Body of pancreas (tissue), 4 donors: ENCODE measurements around the gene STEAP1. TPM values are rescaled to one million over a fixed set of nuclear protein-coding genes. Genes with fewer than 3 reads are reported as not detected.
A peak's percentile ranks its signal among the peaks of the same experiment; 100 is the strongest.

Experiments
- ATAC-seq: fragments of 150-250 bp; one replicate; pipeline ENCODE4 v1.9.1; 2016
- DNase-seq, 4 donors: peaks; one replicate each; pipeline ENCODE4 v3.0.0-alpha.2; 2019
- H3K27ac ChIP-seq, 4 donors: fragments of 200-600 bp; sonication (generic); 1 replicate in 3 of 4; 2 replicates in 1 of 4; pipeline versions ENCODE4 v1.5.1 to v1.6.1; 2016 to 2019; ENCODE audit warnings: mild to moderate bottlenecking in 1 of 4, mixed read lengths in 1 of 4, moderate library complexity in 1 of 4
- H3K27me3 ChIP-seq, 2 donors: fragments of 200-600 bp; sonication (generic); one replicate each; pipeline ENCODE4 v1.6.0; 2016; ENCODE audit warnings: mild to moderate bottlenecking in 1 of 2
- H3K36me3 ChIP-seq, 2 donors: fragments of 200-600 bp; sonication (generic); replicated peaks in 1 of 2; 2 replicates each; pipeline ENCODE4 v1.5.1; 2016; ENCODE audit warnings: low read depth in 2 of 2; ENCODE audit not compliant: insufficient read depth in 1 of 2
- H3K4me1 ChIP-seq: fragments of 200-600 bp; sonication (generic); one replicate; pipeline ENCODE4 v1.6.0; 2016
- H3K4me3 ChIP-seq, 2 donors: fragments of 200-600 bp; sonication (generic); 1 replicate in 1 of 2; 2 replicates in 1 of 2; pipeline ENCODE4 v1.5.1; 2016 to 2019
- H3K9me3 ChIP-seq, 3 donors: fragments of 200-600 bp; sonication (generic); 1 replicate in 2 of 3; 2 replicates in 1 of 3; pipeline ENCODE4 v1.5.1; 2016
- POLR2A ChIP-seq, 3 donors: fragments of 450-650 bp; IDR thresholded peaks; one replicate each; pipeline ENCODE4 v1.6.1; 2016; ENCODE audit warnings: antibody characterized with exemption in 3 of 3, mild to moderate bottlenecking in 2 of 3
- WGBS, 2 donors: methylation state at CpG; one replicate each; pipeline ENCODE4 v1.1.5; 2017; 5-methylcytosine and 5-hydroxymethylcytosine counted together
- intact Hi-C: fragments of 100-400 bp; cut with DNase I; formaldehyde crosslinking; loops from one replicate; pipeline ENCODE4 v1.15.1; 2023
- total RNA-seq, 2 donors: library from RNA; depleted of rRNA; stranded (reverse); fragments of >200 nt; gene quantifications; one replicate each; pipeline ENCODE4 v1.1.0, GENCODE V29; 2016
- TF ChIP-seq, protein P1 (sequence below), 7 experiments: fragments of 450-650 bp in 4 of 7; fragments of 200-600 bp in 3 of 7; sonication (generic) in 3 of 7; IDR thresholded peaks; one replicate each; pipeline ENCODE4 v1.5.1; 2016 to 2019; ENCODE audit warnings: antibody characterized with exemption in 7 of 7

STEAP1 gene
- total RNA-seq, 2 donors from 2014 or later: 3.0 to 12.7 TPM

DNA sequence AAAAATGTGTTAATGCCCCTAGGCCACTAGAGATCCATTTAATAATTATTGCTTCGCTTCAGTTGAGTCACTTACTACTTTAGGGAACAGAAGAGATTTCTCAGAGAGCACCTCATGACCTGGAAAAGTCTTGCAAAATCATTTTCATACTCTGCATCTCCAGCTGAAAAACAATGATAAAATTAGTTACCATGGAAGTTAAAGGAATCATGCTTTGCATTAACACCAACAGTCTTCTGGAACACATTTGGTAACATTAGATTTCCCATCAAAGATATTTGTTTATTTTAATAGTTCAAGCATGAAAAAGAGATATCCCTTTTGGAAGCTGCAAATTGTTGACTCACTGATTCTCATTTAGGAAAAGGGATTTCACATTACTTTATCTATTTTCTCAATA, 55.5 kb downstream of the STEAP1 start:
- Histone ChIP-seq H3K36me3 (no peaks in the 10 kb centered on the region), H3K9me3 (no peaks in the 10 kb centered on the region), H3K27me3 (no peaks in the 10 kb centered on the region), H3K4me1 (peaks cover 10% of the 10 kb centered on the region), H3K27ac (no peak overlapping the region), H3K4me3 (no peak overlapping the region)
- intact Hi-C loops: no loop called here
- TF ChIP-seq, protein P1, sequence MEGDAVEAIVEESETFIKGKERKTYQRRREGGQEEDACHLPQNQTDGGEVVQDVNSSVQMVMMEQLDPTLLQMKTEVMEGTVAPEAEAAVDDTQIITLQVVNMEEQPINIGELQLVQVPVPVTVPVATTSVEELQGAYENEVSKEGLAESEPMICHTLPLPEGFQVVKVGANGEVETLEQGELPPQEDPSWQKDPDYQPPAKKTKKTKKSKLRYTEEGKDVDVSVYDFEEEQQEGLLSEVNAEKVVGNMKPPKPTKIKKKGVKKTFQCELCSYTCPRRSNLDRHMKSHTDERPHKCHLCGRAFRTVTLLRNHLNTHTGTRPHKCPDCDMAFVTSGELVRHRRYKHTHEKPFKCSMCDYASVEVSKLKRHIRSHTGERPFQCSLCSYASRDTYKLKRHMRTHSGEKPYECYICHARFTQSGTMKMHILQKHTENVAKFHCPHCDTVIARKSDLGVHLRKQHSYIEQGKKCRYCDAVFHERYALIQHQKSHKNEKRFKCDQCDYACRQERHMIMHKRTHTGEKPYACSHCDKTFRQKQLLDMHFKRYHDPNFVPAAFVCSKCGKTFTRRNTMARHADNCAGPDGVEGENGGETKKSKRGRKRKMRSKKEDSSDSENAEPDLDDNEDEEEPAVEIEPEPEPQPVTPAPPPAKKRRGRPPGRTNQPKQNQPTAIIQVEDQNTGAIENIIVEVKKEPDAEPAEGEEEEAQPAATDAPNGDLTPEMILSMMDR (IDR thresholded peaks at IDR 0.05): no peak
- ATAC-seq (no peak), DNase-seq (no peak)
- 89 to 90% methylated on average over 1 of the region's 1 CpG for WGBS, 2 donors

DNA sequence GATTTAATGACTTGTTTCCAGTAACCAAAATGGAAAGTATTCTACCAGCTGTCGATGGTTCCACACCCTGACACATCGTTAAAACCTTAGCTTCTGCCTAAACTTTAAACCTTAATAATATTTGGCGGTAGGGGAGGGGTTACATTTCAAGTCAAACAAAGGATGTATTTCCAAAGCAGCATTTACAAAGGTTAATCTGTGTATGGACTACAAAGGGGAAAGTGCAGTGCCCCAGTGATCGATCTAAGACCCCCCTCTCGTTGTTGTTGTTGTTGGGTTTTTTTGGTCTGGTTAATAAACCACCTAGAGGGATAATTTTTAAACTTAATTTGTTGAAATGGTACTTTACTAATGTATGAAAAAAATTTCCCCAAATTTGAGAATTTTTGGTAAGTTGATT, 56.2 kb downstream of the STEAP1 start:
- ATAC-seq: no peak
- no peaks in the 10 kb centered on the region for H3K36me3 ChIP-seq
- WGBS, 2 donors: 78 to 88% methylated on average over 5 of the region's 5 CpGs
- intact Hi-C loops: no loop called here
- TF ChIP-seq POLR2A (IDR thresholded peaks at IDR 0.05): no peak
- TF ChIP-seq, protein P1 (IDR thresholded peaks at IDR 0.05): no peak
- H3K9me3 ChIP-seq: no peaks in the 10 kb centered on the region
- peaks cover 10% of the 10 kb centered on the region for H3K4me1 ChIP-seq
- no peak for DNase-seq
- H3K27ac ChIP-seq: peak overlapping the region in 1 of 4 donors; percentile 77
- H3K4me3 ChIP-seq: no peak overlapping the region
- H3K27me3 ChIP-seq: no peaks in the 10 kb centered on the region

DNA sequence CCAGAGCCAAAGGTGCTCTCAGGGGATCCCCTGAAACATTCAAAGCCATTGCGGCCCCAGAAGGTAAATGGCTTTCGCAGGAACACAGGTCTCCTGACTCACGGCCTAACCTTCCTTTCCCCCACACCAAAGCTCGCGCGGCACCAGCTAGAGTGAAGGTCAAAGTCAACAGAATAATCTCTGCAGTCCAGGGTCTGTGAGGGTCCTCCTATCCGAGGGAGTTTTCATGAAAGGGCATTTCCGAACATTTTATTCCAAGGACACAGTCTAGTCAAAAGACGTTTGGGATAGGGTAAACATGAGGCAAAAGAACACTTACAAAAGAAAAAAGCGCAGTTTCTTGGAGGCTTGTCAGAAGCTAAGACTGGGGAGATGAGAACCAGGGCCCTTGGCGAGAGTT, 56.7 kb downstream of the STEAP1 start:
- TF ChIP-seq, protein P1 (IDR thresholded peaks at IDR 0.05): no peak
- TF ChIP-seq POLR2A (IDR thresholded peaks at IDR 0.05): no peak
- Histone ChIP-seq H3K4me3 (peak overlapping the region in 1 of 2 donors; percentile 32), H3K27ac (peak overlapping the region; percentile 55 to 86 (median 80)), H3K9me3 (no peaks in the 10 kb centered on the region), H3K36me3 (no peaks in the 10 kb centered on the region), H3K27me3 (no peaks in the 10 kb centered on the region), H3K4me1 (peaks cover 10% of the 10 kb centered on the region)
- peak; percentile 12 to 35 (median 21) for DNase-seq
- ATAC-seq: peak; percentile 13
- intact Hi-C loops: no loop called here
- 8 to 10% methylated on average over 11 of the region's 11 CpGs for WGBS, 2 donors

DNA sequence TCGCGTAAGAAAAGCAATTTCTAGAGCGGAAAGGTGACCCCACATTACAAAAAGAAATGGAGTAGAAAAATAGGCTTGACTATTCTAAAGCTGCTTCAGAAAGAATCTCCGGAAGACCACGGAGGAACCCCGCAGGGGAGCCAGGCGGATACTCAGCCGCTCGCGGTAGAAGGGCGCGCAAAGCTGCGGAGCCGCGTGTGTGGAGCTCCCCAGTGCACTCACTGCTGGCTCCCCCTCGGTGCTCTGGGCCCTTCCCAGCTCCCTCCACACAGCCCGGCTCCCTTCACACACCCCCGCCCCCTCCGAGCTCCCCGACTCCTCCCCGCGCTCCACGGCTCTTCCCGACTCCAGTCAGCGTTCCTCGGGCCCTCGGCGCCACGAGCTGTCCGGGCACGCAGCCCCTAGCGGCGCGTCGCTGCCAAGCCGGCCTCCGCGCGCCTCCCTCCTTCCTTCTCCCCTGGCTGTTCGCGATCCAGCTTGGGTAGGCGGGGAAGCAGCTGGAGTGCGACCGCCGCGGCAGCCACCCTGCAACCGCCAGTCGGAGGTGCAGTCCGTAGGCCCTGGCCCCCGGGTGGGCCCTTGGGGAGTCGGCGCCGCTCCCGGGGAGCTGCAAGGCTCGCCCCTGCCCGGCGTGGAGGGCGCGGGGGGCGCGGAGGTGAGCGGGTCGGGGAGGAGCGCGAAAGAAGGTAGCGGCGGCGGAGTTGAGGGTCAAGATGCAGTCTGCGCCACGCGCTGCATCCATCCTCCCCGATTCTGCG, 57.3 kb downstream of the STEAP1 start, which contains the start of gene STEAP2:
Gene STEAP2 (plus strand): TSS at position 350 of the 758 bp plus-strand sequence. CDS start 13,343 bp downstream, outside the sequence.
- Histone ChIP-seq H3K27ac (peak within 1 kb of the TSS; percentile 55 to 86 (median 80)), H3K9me3 (no peaks in the 10 kb centered on the region), H3K4me3 (peak within 1 kb of the TSS; percentile 56 to 91), H3K27me3 (no peaks in the 10 kb centered on the region), H3K36me3 (no peaks in the 10 kb centered on the region), H3K4me1 (peaks cover 10% of the 10 kb centered on the region)
- TF ChIP-seq, protein P1 (IDR thresholded peaks at IDR 0.05): peak; percentile 59 to 95 (median 86)
- TF ChIP-seq POLR2A (IDR thresholded peaks at IDR 0.05): peak; percentile 61 to 95 (median 89)
- WGBS, 2 donors: 1% methylated on average over 36 to 63 of the region's 73 CpGs
- DNase-seq (peak; percentile 93 to 94 (median 93)), ATAC-seq (peak; percentile 99)
- intact Hi-C loops: no loop called here

DNA sequence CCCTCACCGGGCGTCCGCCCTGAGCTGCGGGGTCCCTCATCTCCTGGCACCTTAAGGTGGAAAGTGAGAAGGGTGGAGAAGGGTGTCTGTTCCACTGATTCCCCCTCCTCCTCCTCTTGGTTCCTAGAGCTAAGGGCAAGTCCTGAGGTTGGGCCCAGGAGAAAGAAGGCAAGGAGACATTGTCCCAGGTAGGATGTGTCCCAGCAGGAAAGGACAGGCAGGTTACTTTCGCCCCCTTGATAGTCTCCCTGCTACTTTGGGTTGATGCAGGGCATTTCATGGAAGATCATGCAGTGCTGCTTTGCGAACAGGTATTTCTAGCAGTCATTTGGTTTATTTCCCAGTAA, 57.9 kb downstream of the STEAP1 start:
- H3K4me3 ChIP-seq: peak overlapping the region; percentile 56 to 91
- H3K27me3 ChIP-seq: no peaks in the 10 kb centered on the region
- no peaks in the 10 kb centered on the region for H3K9me3 ChIP-seq
- intact Hi-C loops: no loop called here
- H3K4me1 ChIP-seq: peaks cover 10% of the 10 kb centered on the region
- ATAC-seq (no peak), DNase-seq (peak in 1 of 4 donors; percentile 6)
- peak overlapping the region; percentile 55 to 86 (median 80) for H3K27ac ChIP-seq
- H3K36me3 ChIP-seq: no peaks in the 10 kb centered on the region
- WGBS, 2 donors: 5 to 8% methylated on average over 6 of the region's 6 CpGs
- TF ChIP-seq POLR2A (IDR thresholded peaks at IDR 0.05): no peak
- TF ChIP-seq, protein P1 (IDR thresholded peaks at IDR 0.05): no peak
